Omental fat pad (tissue), 4 donors: Measurements from ENCODE around the gene VPS50. TPM values are rescaled to one million over a fixed set of nuclear protein-coding genes. Genes with fewer than 3 reads are reported as not detected.
"Not testable (repeated sequence)": the region's sequence is repeated elsewhere in the genome, so short reads cannot be mapped to it uniquely, and the experiment has no call there.

Experiments
- ATAC-seq: fragments of 150-250 bp; one replicate; pipeline ENCODE4 v1.9.1; 2016; ENCODE audit warnings: mild to moderate bottlenecking, moderate library complexity; ENCODE audit not compliant: low FRiP score
- DNase-seq: peaks from one replicate; pipeline ENCODE4 v3.0.0-alpha.2; 2019; ENCODE audit warnings: low spot score
- CTCF ChIP-seq, 3 donors: fragments of 450-650 bp; IDR thresholded peaks; one replicate each; pipeline ENCODE4 v1.5.1; 2016 to 2017; ENCODE audit warnings: antibody characterized with exemption in 3 of 3, mild to moderate bottlenecking in 3 of 3, moderate library complexity in 2 of 3
- total RNA-seq, 4 donors: library from RNA; depleted of rRNA; stranded (reverse); fragments of >200 nt; gene quantifications; one replicate each; pipeline ENCODE4 v1.1.0, GENCODE V29; 2016

VPS50 gene
- total RNA-seq, 4 donors from 2014 or later = 11.3 to 33.7 (median 14.2) TPM

DNA sequence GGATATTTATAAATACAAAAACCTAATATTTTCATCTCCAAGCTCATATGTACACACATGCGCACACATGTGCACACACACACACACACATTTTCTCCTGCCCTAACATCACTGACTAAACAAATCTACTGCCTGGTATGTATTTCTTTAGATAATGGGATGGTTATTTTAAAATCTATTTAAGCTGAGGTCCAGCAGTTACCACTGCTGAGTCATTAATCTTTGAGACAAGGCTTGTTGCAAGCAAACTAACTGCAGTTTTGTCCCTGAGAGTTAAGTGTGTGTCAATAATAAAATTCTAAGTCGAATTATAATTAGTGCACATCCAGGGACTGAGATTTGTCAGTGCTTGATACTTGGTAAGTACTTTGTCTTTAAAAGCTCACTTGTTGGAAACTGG lies 135.1 kb downstream of the VPS50 start:
- ATAC-seq (no peak), DNase-seq (no peak)
- no peak for TF ChIP-seq CTCF (IDR thresholded peaks at IDR 0.05)

- ATAC-seq, DNase-seq: not testable (repeated sequence)
These were observed 138.8 kb downstream of the VPS50 start for GRCh38 chr7:93370937-93371336.

- no peak for DNase-seq
- no peak for TF ChIP-seq CTCF (IDR thresholded peaks at IDR 0.05)
- no peak for ATAC-seq
These were observed 141.4 kb downstream of the VPS50 start for GRCh38 chr7:93373537-93373936.

DNA sequence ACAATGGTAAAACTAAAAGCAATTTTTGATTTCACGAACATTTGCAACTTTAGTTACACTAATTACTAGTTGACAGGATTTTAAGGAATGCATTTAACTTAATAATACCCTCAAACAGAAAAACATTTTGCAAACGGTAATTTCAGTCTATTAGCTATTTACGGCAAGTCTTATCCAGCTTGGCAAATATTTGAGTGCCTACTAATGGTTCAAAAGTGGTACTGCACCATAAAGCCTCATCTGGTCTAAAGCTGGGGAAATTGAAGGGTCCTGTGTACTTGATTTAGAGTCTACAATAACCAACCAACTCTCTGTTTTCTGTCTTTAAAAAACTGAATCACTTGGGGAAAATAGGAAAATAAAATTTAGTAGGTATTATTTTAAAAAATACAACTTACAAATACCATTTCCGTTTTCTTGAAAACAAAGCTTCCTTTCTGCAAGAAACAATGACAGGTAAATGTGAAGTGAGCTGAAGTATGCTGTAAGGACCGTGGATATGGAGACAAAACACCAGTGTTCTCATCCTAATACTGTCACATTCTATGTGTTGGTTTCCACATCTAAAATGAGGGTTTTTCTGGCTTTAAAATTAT lies 142.3 kb downstream of the VPS50 start:
- no peak for TF ChIP-seq CTCF (IDR thresholded peaks at IDR 0.05)
- DNase-seq = no peak
- no peak for ATAC-seq

- ATAC-seq = no peak
- no peak for TF ChIP-seq CTCF (IDR thresholded peaks at IDR 0.05)
- no peak for DNase-seq
These were observed 143.4 kb downstream of the VPS50 start for GRCh38 chr7:93375603-93376002.

DNA sequence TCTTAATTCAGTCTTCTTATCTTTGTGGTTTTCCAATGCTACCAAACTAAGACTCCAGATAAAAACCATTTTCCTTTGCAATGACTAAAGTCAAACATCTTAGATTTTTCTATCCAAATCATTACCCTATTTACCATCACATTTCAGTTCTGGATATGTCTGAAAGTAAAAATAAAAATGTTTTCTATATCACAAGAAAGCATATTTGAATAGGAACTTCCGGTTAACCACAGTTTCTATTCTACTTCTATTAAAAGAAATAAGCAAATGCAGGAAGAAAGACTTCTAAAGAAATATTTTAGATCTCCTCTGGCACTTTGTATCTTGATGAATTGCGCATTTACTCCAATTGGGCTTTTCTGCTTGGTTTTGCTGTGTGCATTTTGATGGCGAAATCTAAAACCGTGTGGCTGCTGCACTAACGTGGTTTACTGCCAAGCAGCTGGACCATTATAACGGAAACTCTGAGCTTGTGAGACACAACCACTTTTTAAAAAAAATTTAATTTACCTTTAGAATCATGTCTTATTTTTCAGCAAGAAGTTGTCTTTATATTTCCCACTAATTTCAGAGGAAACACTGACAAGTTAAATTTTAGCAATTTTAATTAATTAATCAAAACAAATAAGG lies 146.1 kb downstream of the VPS50 start:
- ATAC-seq (no peak), DNase-seq (no peak)
- no peak for TF ChIP-seq CTCF (IDR thresholded peaks at IDR 0.05)

DNA sequence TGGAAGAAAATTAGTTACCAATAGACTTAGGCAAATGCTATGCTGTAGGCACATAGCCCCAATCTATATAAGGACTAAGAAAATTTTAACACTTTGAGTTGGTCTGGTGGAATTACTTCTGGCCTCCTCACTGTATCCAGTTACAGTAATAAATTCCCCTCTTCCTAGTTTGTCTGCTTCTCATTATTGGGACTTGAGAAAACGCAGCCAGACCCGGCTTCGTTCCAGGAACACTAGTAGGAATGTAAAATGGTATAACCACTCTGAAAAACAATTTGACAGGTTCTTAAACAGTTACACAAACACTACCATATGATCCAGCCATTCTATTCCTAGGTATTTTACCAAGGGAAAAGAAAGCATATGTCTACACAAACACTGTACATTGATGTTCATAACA lies 150.2 kb downstream of the VPS50 start:
- TF ChIP-seq CTCF (IDR thresholded peaks at IDR 0.05) = no peak
- DNase-seq (no peak), ATAC-seq (no peak)
